ENCODE measurements around the gene GREB1.
A peak's percentile ranks its signal among the peaks of the same experiment; 100 is the strongest.

The GREB1 gene

GRCh38 chr2:11680901-11681721 is 147.3 kb downstream of the GREB1 start:
- DNase-seq, result no peak
- in situ Hi-C loops (cut with HindIII; ENCODE audit: low pct_ligation_motif_present, low pct_unique_long_range_greater_than_20kb, low sequenced_read_pairs), result loop anchor here (25.0 kb wide), 1 partner anchor 106 kb away; no protein-coding TSS in a partner anchor

- in situ Hi-C loops (cut with HindIII; ENCODE audit: low pct_ligation_motif_present, low pct_unique_long_range_greater_than_20kb, low sequenced_read_pairs), result loop anchor here (25.0 kb wide), 1 partner anchor 105 kb away; no protein-coding TSS in a partner anchor
- DNase-seq, result peak; percentile 35
These were observed 148.1 kb downstream of the GREB1 start for GRCh38 chr2:11681722-11682589.

GRCh38 chr2:11682590-11682915 is 148.7 kb downstream of the GREB1 start:
- in situ Hi-C loops (cut with HindIII; ENCODE audit: low pct_ligation_motif_present, low pct_unique_long_range_greater_than_20kb, low sequenced_read_pairs), result loop anchor here (25.0 kb wide), 1 partner anchor 105 kb away; no protein-coding TSS in a partner anchor
- DNase-seq, result no peak

- in situ Hi-C loops (cut with HindIII; ENCODE audit: low pct_ligation_motif_present, low pct_unique_long_range_greater_than_20kb, low sequenced_read_pairs), result loop anchor here (25.0 kb wide), 1 partner anchor 104 kb away; no protein-coding TSS in a partner anchor
- DNase-seq, result no peak
These were observed 149.6 kb downstream of the GREB1 start for GRCh38 chr2:11683476-11683875.

- no peak for DNase-seq
- in situ Hi-C loops (cut with HindIII; ENCODE audit: low pct_ligation_motif_present, low pct_unique_long_range_greater_than_20kb, low sequenced_read_pairs), result loop anchor here (25.0 kb wide), 1 partner anchor 103 kb away; no protein-coding TSS in a partner anchor
These were observed 150.1 kb downstream of the GREB1 start for GRCh38 chr2:11683966-11684365.

GRCh38 chr2:11684894-11685460 is 151.1 kb downstream of the GREB1 start:
- in situ Hi-C loops (cut with HindIII; ENCODE audit: low pct_ligation_motif_present, low pct_unique_long_range_greater_than_20kb, low sequenced_read_pairs), result loop anchor here (25.0 kb wide), 1 partner anchor 102 kb away; no protein-coding TSS in a partner anchor
- no peak for DNase-seq

- in situ Hi-C loops (cut with HindIII; ENCODE audit: low pct_ligation_motif_present, low pct_unique_long_range_greater_than_20kb, low sequenced_read_pairs), result loop anchor here (25.0 kb wide), 1 partner anchor 101 kb away; no protein-coding TSS in a partner anchor
- DNase-seq, result no peak
These were observed 152.1 kb downstream of the GREB1 start for GRCh38 chr2:11685906-11686470.

- in situ Hi-C loops (cut with HindIII; ENCODE audit: low pct_ligation_motif_present, low pct_unique_long_range_greater_than_20kb, low sequenced_read_pairs), result loop anchor here (25.0 kb wide), 1 partner anchor 100 kb away; no protein-coding TSS in a partner anchor
- no peak for DNase-seq
These were observed 153.9 kb downstream of the GREB1 start for GRCh38 chr2:11687736-11688135.

GRCh38 chr2:11688222-11689069 is 154.6 kb downstream of the GREB1 start:
- DNase-seq, result peak; percentile 78
- in situ Hi-C loops (cut with HindIII; ENCODE audit: low pct_ligation_motif_present, low pct_unique_long_range_greater_than_20kb, low sequenced_read_pairs), result loop anchor here (25.0 kb wide), 1 partner anchor 99 kb away; no protein-coding TSS in a partner anchor

- no peak for DNase-seq
- in situ Hi-C loops (cut with HindIII; ENCODE audit: low pct_ligation_motif_present, low pct_unique_long_range_greater_than_20kb, low sequenced_read_pairs), result loop anchor here (25.0 kb wide), 1 partner anchor 96 kb away; no protein-coding TSS in a partner anchor
These were observed 157.3 kb downstream of the GREB1 start for GRCh38 chr2:11691076-11691660.
